Osteocyte (in vitro differentiated cells): ENCODE measurements around the gene ATP4A. TPM values are rescaled to one million over a fixed set of nuclear protein-coding genes. Genes with fewer than 3 reads are reported as not detected.

Experiments used
- DNase-seq: peaks from one replicate; pipeline ENCODE4 v3.0.0; 2021; ENCODE audit warnings: mixed read lengths; ENCODE audit not compliant: unreplicated experiment; ENCODE audit errors: extremely low spot score
- H3K27ac Mint-ChIP-seq: one replicate; pipeline ENCODE4 v1.8.0; 2021; ENCODE audit warnings: mild to moderate bottlenecking, mixed read lengths; ENCODE audit not compliant: unreplicated experiment
- H3K27me3 Mint-ChIP-seq: one replicate; pipeline ENCODE4 v1.8.0; 2021; ENCODE audit warnings: mixed read lengths; ENCODE audit not compliant: unreplicated experiment
- H3K36me3 Mint-ChIP-seq: one replicate; pipeline ENCODE4 v1.8.0; 2021; ENCODE audit warnings: mixed read lengths; ENCODE audit not compliant: unreplicated experiment
- H3K4me1 Mint-ChIP-seq: one replicate; pipeline ENCODE4 v1.8.0; 2021; ENCODE audit warnings: mixed read lengths; ENCODE audit not compliant: unreplicated experiment
- H3K4me3 Mint-ChIP-seq: one replicate; pipeline ENCODE4 v1.8.0; 2021; ENCODE audit warnings: mild to moderate bottlenecking, moderate library complexity, mixed read lengths; ENCODE audit not compliant: unreplicated experiment
- H3K9me3 Mint-ChIP-seq: one replicate; pipeline ENCODE4 v1.8.0; 2021; ENCODE audit warnings: mixed read lengths; ENCODE audit not compliant: unreplicated experiment
- CTCF ChIP-seq: fragments of 200-600 bp; sonication (generic); IDR thresholded peaks from 2 replicates; pipeline ENCODE4 v1.5.0; 2021; ENCODE audit warnings: antibody characterized with exemption, mild to moderate bottlenecking, moderate library complexity
- total RNA-seq: library from RNA; stranded (reverse); gene quantifications from 2 replicates; pipeline ENCODE4 v1.2.1, GENCODE V29; 2021

The ATP4A gene
- total RNA-seq, 1 donor from 2014 or later, result not detected

DNA sequence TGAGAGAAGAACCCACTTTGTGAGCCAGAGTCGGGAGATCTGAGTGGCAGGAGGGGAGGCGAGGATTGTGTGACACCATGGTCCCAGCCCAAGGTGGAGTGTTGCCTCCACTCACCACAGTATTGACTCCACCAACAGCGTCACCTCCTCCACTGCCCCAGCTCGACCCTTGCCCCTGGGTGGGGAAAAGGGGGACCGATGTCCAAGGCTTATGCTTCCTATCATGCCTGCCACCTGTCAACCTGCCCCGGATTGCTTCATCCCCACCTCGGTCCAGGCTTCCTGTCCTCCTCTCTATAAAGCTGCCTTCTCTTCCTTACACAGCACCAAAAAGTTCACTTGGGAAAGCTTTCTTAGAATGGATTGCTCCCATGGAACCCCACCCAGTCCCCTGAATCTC is 57.4 kb downstream of the ATP4A start:
- TF ChIP-seq CTCF, result no peak
- no peak overlapping the region for H3K27ac Mint-ChIP-seq
- H3K4me1 Mint-ChIP-seq, result peaks cover 8% of the 10 kb centered on the region
- H3K9me3 Mint-ChIP-seq, result no peaks in the 10 kb centered on the region
- no peaks in the 10 kb centered on the region for H3K36me3 Mint-ChIP-seq
- peaks cover 66% of the 10 kb centered on the region for H3K27me3 Mint-ChIP-seq
- no peak for DNase-seq
- H3K4me3 Mint-ChIP-seq, result no peak overlapping the region

DNA sequence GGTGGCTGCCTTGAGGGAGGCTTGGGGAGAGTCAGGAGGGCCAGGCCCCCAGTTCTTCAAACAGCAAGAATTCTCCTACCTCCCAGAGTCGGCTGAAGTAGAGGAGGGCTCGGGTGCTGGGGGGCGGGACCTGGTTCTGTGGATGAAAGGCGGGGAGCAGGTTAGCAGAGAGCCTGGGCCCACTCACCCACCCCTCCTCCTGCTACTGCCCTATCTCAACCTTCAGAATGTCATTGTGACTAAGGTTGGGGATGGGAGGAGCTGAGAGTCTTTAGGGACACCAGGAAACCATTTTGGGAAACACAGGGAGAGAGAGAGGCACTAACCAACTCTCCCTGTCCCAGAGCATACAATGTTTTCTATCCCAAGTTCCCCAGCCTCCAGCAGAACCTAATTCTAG is 60.7 kb downstream of the ATP4A start:
- DNase-seq, result no peak
- peaks cover 38% of the 10 kb centered on the region for H3K27me3 Mint-ChIP-seq
- H3K4me1 Mint-ChIP-seq, result no peaks in the 10 kb centered on the region
- TF ChIP-seq CTCF, result no peak
- no peak overlapping the region for H3K4me3 Mint-ChIP-seq
- H3K9me3 Mint-ChIP-seq, result no peaks in the 10 kb centered on the region
- H3K27ac Mint-ChIP-seq, result no peak overlapping the region
- H3K36me3 Mint-ChIP-seq, result no peaks in the 10 kb centered on the region

DNA sequence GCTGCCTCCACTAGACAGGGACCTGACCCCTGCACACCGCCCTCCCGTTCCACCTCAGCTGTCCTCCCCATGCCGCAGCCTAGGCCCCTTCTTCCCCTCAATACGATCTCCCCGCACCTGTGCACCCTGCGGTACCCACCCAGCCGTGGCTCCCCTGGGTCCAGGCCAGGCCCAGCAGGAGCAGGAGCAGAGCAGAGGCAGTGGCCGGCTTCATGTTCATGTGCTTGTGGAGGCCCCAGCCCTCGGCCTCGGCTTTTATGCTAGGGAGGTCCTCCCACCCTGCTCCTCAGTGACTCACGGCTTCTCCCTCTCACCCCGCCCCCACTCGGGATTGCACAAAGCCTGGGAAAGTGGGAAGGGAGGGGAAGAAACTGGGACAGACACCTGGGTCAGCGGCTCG is 61.8 kb downstream of the ATP4A start:
- TF ChIP-seq CTCF, result no peak
- Mint-ChIP-seq H3K27me3 (peaks cover 31% of the 10 kb centered on the region), H3K9me3 (no peaks in the 10 kb centered on the region), H3K4me3 (no peak overlapping the region), H3K36me3 (no peaks in the 10 kb centered on the region), H3K4me1 (no peaks in the 10 kb centered on the region), H3K27ac (no peak overlapping the region)
- DNase-seq, result no peak

DNA sequence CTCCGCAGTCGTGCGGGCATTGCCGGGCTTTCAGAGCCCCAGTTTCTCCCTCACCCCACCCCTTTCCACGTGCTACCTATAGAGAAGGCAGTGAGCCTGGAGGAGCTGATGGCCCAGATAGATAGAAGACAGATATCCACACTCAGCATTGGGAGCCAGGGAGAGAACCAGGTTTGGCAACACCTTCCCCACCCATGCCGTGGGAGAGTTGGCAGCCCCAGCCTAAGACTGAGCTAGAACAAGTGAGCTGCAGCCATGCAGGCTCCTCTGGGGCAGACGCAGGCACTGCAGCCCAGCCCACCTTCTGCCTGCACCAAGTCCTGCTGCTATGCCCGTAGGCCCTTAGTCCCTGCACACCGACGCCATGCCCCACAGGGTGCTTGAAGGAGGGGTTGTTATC is 62.8 kb downstream of the ATP4A start:
- no peak overlapping the region for H3K27ac Mint-ChIP-seq
- no peak for TF ChIP-seq CTCF
- H3K27me3 Mint-ChIP-seq, result peaks cover 22% of the 10 kb centered on the region
- no peak for DNase-seq
- H3K4me1 Mint-ChIP-seq, result no peaks in the 10 kb centered on the region
- no peak overlapping the region for H3K4me3 Mint-ChIP-seq
- no peaks in the 10 kb centered on the region for H3K9me3 Mint-ChIP-seq
- H3K36me3 Mint-ChIP-seq, result no peaks in the 10 kb centered on the region

Other genes with a start within 250 kb of the ATP4A start
- gene CD22, start 234.5 kb downstream of the ATP4A start, total RNA-seq, result not detected in 2 replicates
- not detected in 2 replicates for gene FFAR1, start 215.8 kb downstream of the ATP4A start, total RNA-seq
- not detected in 2 replicates for gene FFAR3, start 205.2 kb downstream of the ATP4A start, total RNA-seq
- not detected in 2 replicates for gene GPR42, start 192.6 kb downstream of the ATP4A start, total RNA-seq
- gene FFAR2, start 115.4 kb downstream of the ATP4A start, total RNA-seq, result not detected in 2 replicates
- gene KRTDAP, start 73.2 kb downstream of the ATP4A start, total RNA-seq, result not detected in 2 replicates
- not detected in 2 replicates for gene DMKN, start 50.0 kb downstream of the ATP4A start, total RNA-seq
- not detected in 2 replicates for gene SBSN, start 35.3 kb downstream of the ATP4A start, total RNA-seq
- not detected in 2 replicates for gene GAPDHS, start 30.2 kb downstream of the ATP4A start, total RNA-seq
- 110 and 111 TPM in 2 replicates for gene TMEM147, start 18.0 kb downstream of the ATP4A start, total RNA-seq
- gene PMIS2, start 22.5 kb upstream of the ATP4A start, total RNA-seq, result not detected in 2 replicates
- 15.0 and 16.6 TPM in 2 replicates for gene HAUS5, start 49.1 kb upstream of the ATP4A start, total RNA-seq
- 88.9 and 95.3 TPM in 2 replicates for gene RBM42, start 65.4 kb upstream of the ATP4A start, total RNA-seq
- 1.2 and 1.3 TPM in 2 replicates for gene ETV2, start 78.1 kb upstream of the ATP4A start, total RNA-seq
- gene COX6B1, start 84.7 kb upstream of the ATP4A start, total RNA-seq, result 317 and 370 TPM in 2 replicates
- not detected in 2 replicates for gene UPK1A, start 102.9 kb upstream of the ATP4A start, total RNA-seq
- not detected in 2 replicates for gene ZBTB32, start 140.9 kb upstream of the ATP4A start, total RNA-seq
- gene KMT2B, start 154.3 kb upstream of the ATP4A start, total RNA-seq, result 45.1 and 45.3 TPM in 2 replicates
- 2.3 and 3.1 TPM in 2 replicates for gene IGFLR1, start 178.8 kb upstream of the ATP4A start, total RNA-seq
- 35.9 and 44.9 TPM in 2 replicates for gene U2AF1L4, start 181.8 kb upstream of the ATP4A start, total RNA-seq
- 71.4 and 72.6 TPM in 2 replicates for gene PSENEN, start 182.0 kb upstream of the ATP4A start, total RNA-seq
- gene LIN37, start 184.9 kb upstream of the ATP4A start, total RNA-seq, result 14.1 and 15.7 TPM in 2 replicates
- gene HSPB6, start 193.4 kb upstream of the ATP4A start, total RNA-seq, result 0.37 and 0.64 TPM in 2 replicates
- gene PROSER3, start 194.5 kb upstream of the ATP4A start, total RNA-seq, result 19.8 and 20.9 TPM in 2 replicates
- 10.1 and 15.2 TPM in 2 replicates for gene ARHGAP33, start 211.9 kb upstream of the ATP4A start, total RNA-seq
- not detected in 2 replicates for gene PRODH2, start 249.2 kb upstream of the ATP4A start, total RNA-seq